Activated T-cell treated with anti-CD3 and anti-CD28 coated beads, Interleukin-2, amount 50 U/mL, for 24 hours (primary cell): ENCODE results near the gene IGSF9B.

Source experiments
- DNase-seq: peaks from one replicate; pipeline ENCODE4 v3.0.0-alpha.2; 2020
- H3K27ac Mint-ChIP-seq: 2 replicates; pipeline ENCODE4 v1.8.0; 2020; ENCODE audit warnings: mild to moderate bottlenecking, mixed read lengths
- H3K27me3 Mint-ChIP-seq: 2 replicates; pipeline ENCODE4 v1.8.0; 2020; ENCODE audit warnings: mixed read lengths
- H3K36me3 Mint-ChIP-seq: 2 replicates; pipeline ENCODE4 v1.8.0; 2020; ENCODE audit warnings: low read depth, mixed read lengths
- H3K4me1 Mint-ChIP-seq: 2 replicates; pipeline ENCODE4 v1.8.0; 2020; ENCODE audit warnings: low read depth, mixed read lengths
- H3K4me3 Mint-ChIP-seq: 2 replicates; pipeline ENCODE4 v1.8.0; 2020; ENCODE audit warnings: mild to moderate bottlenecking, moderate library complexity, mixed read lengths
- H3K9me3 Mint-ChIP-seq: 2 replicates; pipeline ENCODE4 v1.8.0; 2020; ENCODE audit warnings: mixed read lengths

IGSF9B gene

GRCh38 chr11:133902506-133902905 is 54.3 kb downstream of the IGSF9B start:
- no peak overlapping the region for H3K27ac Mint-ChIP-seq
- H3K4me1 Mint-ChIP-seq = peaks cover 1% of the 10 kb centered on the region
- H3K4me3 Mint-ChIP-seq = no peak overlapping the region
- H3K9me3 Mint-ChIP-seq = no peaks in the 10 kb centered on the region
- DNase-seq = peak; percentile 13
- no peaks in the 10 kb centered on the region for H3K27me3 Mint-ChIP-seq
- H3K36me3 Mint-ChIP-seq = peaks cover 54% of the 10 kb centered on the region

GRCh38 chr11:133901999-133902398 is 54.8 kb downstream of the IGSF9B start:
- Mint-ChIP-seq H3K36me3 (peaks cover 52% of the 10 kb centered on the region), H3K4me1 (peaks cover 1% of the 10 kb centered on the region), H3K9me3 (no peaks in the 10 kb centered on the region), H3K27ac (no peak overlapping the region), H3K4me3 (no peak overlapping the region), H3K27me3 (no peaks in the 10 kb centered on the region)
- DNase-seq = peak; percentile 6

- no peak overlapping the region for H3K27ac Mint-ChIP-seq
- no peaks in the 10 kb centered on the region for H3K27me3 Mint-ChIP-seq
- no peaks in the 10 kb centered on the region for H3K9me3 Mint-ChIP-seq
- peaks cover 1% of the 10 kb centered on the region for H3K4me1 Mint-ChIP-seq
- H3K4me3 Mint-ChIP-seq = no peak overlapping the region
- H3K36me3 Mint-ChIP-seq = peaks cover 45% of the 10 kb centered on the region
- no peak for DNase-seq
These were observed 55.5 kb downstream of the IGSF9B start for GRCh38 chr11:133901316-133901715.

- no peaks in the 10 kb centered on the region for H3K9me3 Mint-ChIP-seq
- peaks cover 1% of the 10 kb centered on the region for H3K4me1 Mint-ChIP-seq
- H3K36me3 Mint-ChIP-seq = peaks cover 37% of the 10 kb centered on the region
- peak; percentile 17 for DNase-seq
- no peak overlapping the region for H3K4me3 Mint-ChIP-seq
- no peak overlapping the region for H3K27ac Mint-ChIP-seq
- no peaks in the 10 kb centered on the region for H3K27me3 Mint-ChIP-seq
These were observed 56.3 kb downstream of the IGSF9B start for GRCh38 chr11:133900176-133901105.

GRCh38 chr11:133898770-133899115 is 58.0 kb downstream of the IGSF9B start:
- no peaks in the 10 kb centered on the region for H3K27me3 Mint-ChIP-seq
- peaks cover 21% of the 10 kb centered on the region for H3K36me3 Mint-ChIP-seq
- DNase-seq = peak; percentile 22
- H3K27ac Mint-ChIP-seq = peak overlapping the region; percentile 63
- no peak overlapping the region for H3K4me3 Mint-ChIP-seq
- peaks cover 1% of the 10 kb centered on the region for H3K4me1 Mint-ChIP-seq
- H3K9me3 Mint-ChIP-seq = no peaks in the 10 kb centered on the region

- Mint-ChIP-seq H3K27ac (peak overlapping the region; percentile 63), H3K4me3 (no peak overlapping the region), H3K4me1 (peaks cover 1% of the 10 kb centered on the region), H3K27me3 (no peaks in the 10 kb centered on the region), H3K36me3 (peaks cover 17% of the 10 kb centered on the region), H3K9me3 (no peaks in the 10 kb centered on the region)
- peak; percentile 22 for DNase-seq
These were observed 58.6 kb downstream of the IGSF9B start for GRCh38 chr11:133898031-133898769.

- H3K4me3 Mint-ChIP-seq = no peak overlapping the region
- peaks cover 1% of the 10 kb centered on the region for H3K4me1 Mint-ChIP-seq
These were observed 59.5 kb downstream of the IGSF9B start for GRCh38 chr11:133897331-133897650.

GRCh38 chr11:133896642-133897330 is 60.0 kb downstream of the IGSF9B start:
- H3K4me1 Mint-ChIP-seq = peaks cover 1% of the 10 kb centered on the region
- H3K36me3 Mint-ChIP-seq = peaks cover 17% of the 10 kb centered on the region
- no peak overlapping the region for H3K27ac Mint-ChIP-seq

More at GRCh38 chr11:133897331-133897650, 59.5 kb downstream of the IGSF9B start:
- no peaks in the 10 kb centered on the region for H3K27me3 Mint-ChIP-seq
- DNase-seq = no peak
- no peak overlapping the region for H3K27ac Mint-ChIP-seq
- peaks cover 17% of the 10 kb centered on the region for H3K36me3 Mint-ChIP-seq
- H3K9me3 Mint-ChIP-seq = no peaks in the 10 kb centered on the region

GRCh38 chr11:133896028-133896427 is 60.7 kb downstream of the IGSF9B start:
- H3K27ac Mint-ChIP-seq = no peak overlapping the region
- no peaks in the 10 kb centered on the region for H3K9me3 Mint-ChIP-seq

More at GRCh38 chr11:133896642-133897330, 60.0 kb downstream of the IGSF9B start:
- no peaks in the 10 kb centered on the region for H3K27me3 Mint-ChIP-seq
- no peaks in the 10 kb centered on the region for H3K9me3 Mint-ChIP-seq
- no peak overlapping the region for H3K4me3 Mint-ChIP-seq
- no peak for DNase-seq

GRCh38 chr11:133895551-133895950 is 61.2 kb downstream of the IGSF9B start:
- no peak overlapping the region for H3K27ac Mint-ChIP-seq
- no peak overlapping the region for H3K4me3 Mint-ChIP-seq
- DNase-seq = no peak
- no peaks in the 10 kb centered on the region for H3K27me3 Mint-ChIP-seq
- no peaks in the 10 kb centered on the region for H3K9me3 Mint-ChIP-seq
- H3K36me3 Mint-ChIP-seq = peaks cover 17% of the 10 kb centered on the region
- H3K4me1 Mint-ChIP-seq = peaks cover 1% of the 10 kb centered on the region

More at GRCh38 chr11:133896028-133896427, 60.7 kb downstream of the IGSF9B start:
- Mint-ChIP-seq H3K27me3 (no peaks in the 10 kb centered on the region), H3K36me3 (peaks cover 17% of the 10 kb centered on the region), H3K4me1 (peaks cover 1% of the 10 kb centered on the region), H3K4me3 (no peak overlapping the region)
- DNase-seq = no peak

- Mint-ChIP-seq H3K27me3 (peaks cover 4% of the 10 kb centered on the region), H3K9me3 (no peaks in the 10 kb centered on the region), H3K36me3 (peaks cover 17% of the 10 kb centered on the region), H3K4me1 (peaks cover 1% of the 10 kb centered on the region), H3K4me3 (no peak overlapping the region), H3K27ac (no peak overlapping the region)
- no peak for DNase-seq
These were observed 61.7 kb downstream of the IGSF9B start for GRCh38 chr11:133895061-133895479.

GRCh38 chr11:133893381-133893780 is 63.4 kb downstream of the IGSF9B start:
- H3K4me3 Mint-ChIP-seq = no peak overlapping the region
- H3K9me3 Mint-ChIP-seq = no peaks in the 10 kb centered on the region
- peaks cover 11% of the 10 kb centered on the region for H3K27me3 Mint-ChIP-seq
- DNase-seq = no peak
- H3K36me3 Mint-ChIP-seq = peaks cover 6% of the 10 kb centered on the region
- no peak overlapping the region for H3K27ac Mint-ChIP-seq
- H3K4me1 Mint-ChIP-seq = peaks cover 1% of the 10 kb centered on the region

GRCh38 chr11:133892584-133893380 is 64.0 kb downstream of the IGSF9B start:
- Mint-ChIP-seq H3K27me3 (peaks cover 15% of the 10 kb centered on the region), H3K9me3 (no peaks in the 10 kb centered on the region), H3K27ac (no peak overlapping the region), H3K36me3 (peaks cover 4% of the 10 kb centered on the region), H3K4me1 (no peaks in the 10 kb centered on the region), H3K4me3 (no peak overlapping the region)
- DNase-seq = no peak

- H3K36me3 Mint-ChIP-seq = no peaks in the 10 kb centered on the region
- no peaks in the 10 kb centered on the region for H3K4me1 Mint-ChIP-seq
- H3K9me3 Mint-ChIP-seq = no peaks in the 10 kb centered on the region
- H3K27ac Mint-ChIP-seq = no peak overlapping the region
- peaks cover 21% of the 10 kb centered on the region for H3K27me3 Mint-ChIP-seq
- no peak overlapping the region for H3K4me3 Mint-ChIP-seq
- DNase-seq = no peak
These were observed 64.6 kb downstream of the IGSF9B start for GRCh38 chr11:133892126-133892525.
